Measurements from ENCODE around the gene CBARP. TPM values are rescaled to one million over a fixed set of nuclear protein-coding genes. Genes with fewer than 3 reads are reported as not detected.

Gene CBARP, protein sequence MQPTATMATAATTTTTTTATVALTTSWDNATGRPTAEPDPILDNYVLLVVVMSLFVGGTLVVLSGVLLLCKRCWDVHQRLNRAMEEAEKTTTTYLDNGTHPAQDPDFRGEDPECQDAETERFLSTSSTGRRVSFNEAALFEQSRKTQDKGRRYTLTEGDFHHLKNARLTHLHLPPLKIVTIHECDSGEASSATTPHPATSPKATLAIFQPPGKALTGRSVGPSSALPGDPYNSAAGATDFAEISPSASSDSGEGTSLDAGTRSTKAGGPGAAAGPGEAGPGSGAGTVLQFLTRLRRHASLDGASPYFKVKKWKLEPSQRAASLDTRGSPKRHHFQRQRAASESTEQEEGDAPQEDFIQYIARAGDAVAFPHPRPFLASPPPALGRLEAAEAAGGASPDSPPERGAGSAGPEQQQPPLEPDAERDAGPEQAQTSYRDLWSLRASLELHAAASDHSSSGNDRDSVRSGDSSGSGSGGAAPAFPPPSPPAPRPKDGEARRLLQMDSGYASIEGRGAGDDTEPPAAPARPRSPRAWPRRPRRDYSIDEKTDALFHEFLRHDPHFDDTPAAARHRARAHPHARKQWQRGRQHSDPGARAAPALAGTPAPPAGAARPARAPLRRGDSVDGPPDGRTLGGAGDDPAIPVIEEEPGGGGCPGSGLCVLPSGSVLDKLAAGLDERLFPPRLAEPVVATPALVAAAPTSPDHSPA
- total RNA-seq, result 1.9 TPM
- long read RNA-seq, partial matches to known transcripts, result 4 of 11 reads
- long read RNA-seq, other reads (novel, unspliced or antisense), result 7 of 11 reads

DNA sequence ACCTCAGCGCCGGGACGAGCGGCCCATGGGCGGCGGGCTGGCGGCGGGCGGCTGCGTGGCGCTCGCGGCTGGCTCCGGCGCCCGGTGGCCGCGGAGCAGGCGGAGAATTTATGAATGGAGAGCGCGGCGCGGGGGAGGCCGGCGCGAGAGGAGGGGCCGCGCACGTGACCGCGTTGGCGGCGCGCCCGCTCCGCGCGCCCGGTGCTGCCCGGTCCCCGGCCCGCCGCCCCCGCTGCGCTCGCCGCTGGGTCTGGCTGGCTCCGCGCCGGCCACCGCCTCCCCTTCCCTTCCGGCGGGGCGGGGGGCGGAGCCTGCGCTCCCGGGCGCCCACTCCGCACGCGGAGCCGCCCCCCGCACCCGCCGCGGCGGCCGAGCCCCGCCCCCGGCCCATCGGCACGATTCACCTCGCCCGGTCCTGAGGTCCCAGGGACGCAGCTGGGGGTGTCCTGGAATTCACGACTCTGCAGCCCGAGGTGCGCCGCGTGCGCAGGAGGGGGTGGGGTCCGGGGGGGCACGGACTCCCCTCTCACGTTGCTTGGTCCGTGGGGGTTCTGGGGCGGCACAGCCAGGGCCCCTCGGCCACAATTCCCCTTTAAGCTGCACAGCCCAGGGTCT, at the start of gene CBARP:
CBARP (minus strand) TSS at position 252 of the 615 bp plus-strand sequence. CDS start 1,905 bp downstream, outside the sequence.
- no peak for DNase-seq (ENCODE audit: low spot score)
- intact Hi-C loops (cut with DNase I), result loop anchor here (2.0 kb wide), 1 partner anchor 17 kb away; no protein-coding TSS in a partner anchor

DNA sequence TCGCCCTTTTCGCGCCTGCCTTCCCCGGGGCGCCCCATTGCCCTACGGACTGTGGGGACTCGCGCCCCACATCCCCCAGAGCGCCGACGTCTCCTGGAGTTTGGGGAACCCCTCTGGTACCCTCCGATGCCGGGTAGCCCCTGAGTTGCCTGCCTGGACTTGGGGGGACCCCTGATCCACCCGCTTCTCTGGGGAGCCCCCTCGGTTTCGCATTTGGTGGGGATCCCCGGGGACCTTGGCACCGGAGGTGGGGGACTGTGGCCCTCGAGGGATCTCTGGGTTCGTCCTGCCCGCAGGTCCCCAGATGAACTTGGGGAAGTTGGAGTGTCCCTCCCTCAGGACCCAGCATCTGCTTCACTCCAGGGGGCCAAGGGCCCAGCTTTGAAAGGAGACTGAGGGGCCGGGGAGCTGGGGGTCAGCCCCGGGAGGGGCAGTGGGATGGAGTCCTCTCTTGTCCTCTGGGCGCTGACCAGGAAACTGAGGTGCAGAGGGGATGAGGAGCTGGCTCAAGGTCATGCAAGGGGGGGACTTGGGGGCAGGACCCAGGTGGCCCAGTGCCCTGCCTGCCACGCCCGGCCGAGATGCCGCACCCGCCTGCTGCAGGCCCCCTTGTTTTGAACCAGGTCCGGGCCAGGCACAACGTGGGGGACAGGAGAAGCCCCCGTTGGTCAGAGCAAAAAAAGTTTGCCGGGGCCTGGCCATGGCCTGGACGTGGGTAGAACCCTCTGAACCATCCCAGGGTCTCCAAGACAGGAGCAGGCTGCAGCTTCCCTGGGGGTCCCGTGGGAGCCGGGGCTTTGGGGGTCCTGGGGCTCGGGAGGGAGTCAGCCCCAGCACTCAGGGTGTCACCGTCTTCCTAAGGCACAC, 48.9 kb upstream of the CBARP start:
- intact Hi-C loops (cut with DNase I), result no loop called here

GRCh38 chr19:1285737-1286360, 48.0 kb upstream of the CBARP start, which contains the start of gene EFNA2:
TSS of gene EFNA2 (plus strand) at chr19:1285873. CDS start at chr19:1286169, 296 bp downstream.
- intact Hi-C loops (cut with DNase I), result no loop called here
- DNase-seq (ENCODE audit: low spot score), result no peak

More for the DNA sequence above, 48.9 kb upstream of the CBARP start:
- DNase-seq (ENCODE audit: low spot score), result no peak

GRCh38 chr19:1284979-1285736, 47.4 kb upstream of the CBARP start:
- intact Hi-C loops (cut with DNase I), result no loop called here
- DNase-seq (ENCODE audit: low spot score), result no peak

DNA sequence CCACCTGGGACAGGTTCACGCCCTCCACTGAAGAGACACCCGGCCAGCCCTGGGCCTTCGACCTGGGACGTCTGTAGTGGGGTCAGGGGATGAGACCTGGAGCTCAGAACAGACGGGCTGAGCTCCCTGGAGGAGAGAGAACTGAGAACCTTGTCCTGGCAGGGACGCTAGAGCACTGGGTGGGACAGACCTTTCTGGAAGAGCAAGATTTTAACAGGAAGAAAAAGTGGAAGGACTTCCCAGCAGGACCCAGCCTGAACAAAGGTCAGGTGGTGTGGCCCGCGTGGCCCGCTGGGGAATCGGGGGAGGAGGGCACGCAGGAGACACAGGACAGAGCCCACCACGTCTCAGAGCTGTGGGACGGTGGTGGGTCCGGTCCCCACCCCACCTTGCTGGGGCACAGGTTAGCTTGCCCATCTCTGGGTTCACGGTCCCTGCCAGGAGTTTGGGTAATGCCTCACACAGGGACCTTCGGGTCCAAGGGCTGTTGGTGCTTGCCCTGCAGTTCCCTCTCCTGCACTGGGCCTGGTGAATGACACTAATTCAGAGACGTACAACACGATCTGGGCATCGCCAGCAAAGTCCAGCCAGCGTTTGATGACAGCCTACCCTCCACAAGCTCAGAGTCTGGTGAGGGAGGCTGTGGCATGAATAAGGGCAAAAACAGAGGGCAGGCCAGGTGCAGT, 46.6 kb upstream of the CBARP start:
- DNase-seq (ENCODE audit: low spot score), result no peak
- intact Hi-C loops (cut with DNase I), result no loop called here

DNA sequence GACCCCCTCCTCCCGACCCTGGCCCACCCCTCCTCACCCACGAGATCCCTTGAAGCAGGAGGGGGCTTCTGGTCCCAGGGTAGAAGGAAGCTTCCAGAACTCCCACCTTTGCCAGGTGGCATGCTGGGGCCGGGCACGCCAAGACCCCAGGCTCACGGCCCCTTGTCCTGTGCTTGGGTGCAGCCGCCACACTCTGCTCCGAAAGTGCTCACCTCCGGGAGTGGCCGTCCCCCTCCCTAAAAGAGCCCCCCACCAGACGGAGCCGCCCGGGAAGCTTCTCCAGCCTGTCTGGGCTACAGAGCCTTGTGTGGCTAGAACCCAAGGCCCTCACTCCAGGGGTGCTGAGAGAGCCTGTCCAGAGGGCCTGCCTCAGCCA, 46.1 kb upstream of the CBARP start:
- DNase-seq (ENCODE audit: low spot score), result no peak
- intact Hi-C loops (cut with DNase I), result no loop called here

GRCh38 chr19:1283207-1283916, 45.6 kb upstream of the CBARP start:
- intact Hi-C loops (cut with DNase I), result no loop called here
- no peak for DNase-seq (ENCODE audit: low spot score)

DNA sequence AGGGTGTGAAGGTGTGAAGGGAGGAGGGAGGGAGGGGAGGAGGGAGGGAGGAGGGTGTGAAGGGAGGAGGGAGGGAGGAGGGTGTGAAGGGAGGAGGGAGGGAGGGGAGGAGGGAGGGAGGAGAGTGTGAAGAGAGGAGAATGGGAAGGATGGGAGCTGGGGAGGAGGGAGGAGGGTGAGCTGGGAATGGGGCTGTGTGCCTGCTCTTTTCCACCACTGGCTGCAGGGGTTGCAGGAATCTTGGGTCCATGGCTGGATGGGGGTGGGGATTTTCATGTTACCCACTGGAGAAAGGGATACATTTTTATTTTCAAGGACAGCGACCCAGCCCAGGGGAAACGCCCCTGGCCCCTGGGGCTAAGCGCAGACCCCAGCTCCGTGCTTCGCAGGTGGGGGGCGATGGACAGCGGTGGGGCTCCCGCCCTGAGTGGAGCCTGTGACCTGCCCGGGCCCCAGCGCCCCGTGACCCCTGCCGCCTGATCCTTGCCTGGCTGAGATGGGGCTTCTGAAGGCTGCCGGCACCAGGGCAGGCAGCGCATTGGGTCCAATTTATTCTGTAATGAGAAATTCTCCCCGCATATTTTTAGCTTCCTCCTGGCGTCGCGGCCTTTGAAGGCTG, 44.9 kb upstream of the CBARP start:
- intact Hi-C loops (cut with DNase I), result no loop called here
- no peak for DNase-seq (ENCODE audit: low spot score)

DNA sequence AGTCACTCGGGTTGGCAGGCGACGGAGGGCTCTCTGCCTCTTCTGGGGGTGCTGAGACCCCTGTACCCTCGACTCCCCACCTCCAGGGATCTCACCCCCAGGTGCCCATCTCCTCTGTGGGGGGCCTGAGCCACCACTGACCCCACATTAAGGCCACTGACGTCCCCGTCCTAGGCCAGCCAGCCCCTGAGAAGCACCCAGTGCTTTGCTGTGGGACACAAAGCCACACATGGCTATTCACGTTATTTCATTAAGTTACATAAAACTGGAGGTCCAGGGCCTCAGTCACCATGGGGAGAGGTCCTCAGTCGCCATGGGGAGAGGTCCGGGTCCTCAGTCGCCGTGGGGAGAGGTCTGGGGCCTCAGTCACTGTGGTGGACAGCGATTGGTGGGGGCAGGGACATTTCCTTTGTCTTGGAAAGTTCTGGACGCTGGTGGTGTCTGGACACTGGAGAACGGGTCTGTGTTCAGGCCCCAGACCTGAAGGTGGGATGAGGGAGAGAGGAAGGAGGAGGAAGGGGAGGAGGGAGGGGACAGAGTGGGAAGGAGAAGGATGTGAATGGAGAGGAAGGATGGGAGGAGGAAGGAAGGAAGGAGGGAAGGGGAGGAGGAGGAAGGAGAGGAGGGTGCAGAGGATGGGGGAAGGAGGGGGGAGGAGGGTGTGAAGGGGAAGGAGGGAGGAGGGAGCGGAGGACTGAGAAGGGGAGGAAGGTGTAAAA, 43.9 kb upstream of the CBARP start:
- intact Hi-C loops (cut with DNase I), result no loop called here
- no peak for DNase-seq (ENCODE audit: low spot score)

DNA sequence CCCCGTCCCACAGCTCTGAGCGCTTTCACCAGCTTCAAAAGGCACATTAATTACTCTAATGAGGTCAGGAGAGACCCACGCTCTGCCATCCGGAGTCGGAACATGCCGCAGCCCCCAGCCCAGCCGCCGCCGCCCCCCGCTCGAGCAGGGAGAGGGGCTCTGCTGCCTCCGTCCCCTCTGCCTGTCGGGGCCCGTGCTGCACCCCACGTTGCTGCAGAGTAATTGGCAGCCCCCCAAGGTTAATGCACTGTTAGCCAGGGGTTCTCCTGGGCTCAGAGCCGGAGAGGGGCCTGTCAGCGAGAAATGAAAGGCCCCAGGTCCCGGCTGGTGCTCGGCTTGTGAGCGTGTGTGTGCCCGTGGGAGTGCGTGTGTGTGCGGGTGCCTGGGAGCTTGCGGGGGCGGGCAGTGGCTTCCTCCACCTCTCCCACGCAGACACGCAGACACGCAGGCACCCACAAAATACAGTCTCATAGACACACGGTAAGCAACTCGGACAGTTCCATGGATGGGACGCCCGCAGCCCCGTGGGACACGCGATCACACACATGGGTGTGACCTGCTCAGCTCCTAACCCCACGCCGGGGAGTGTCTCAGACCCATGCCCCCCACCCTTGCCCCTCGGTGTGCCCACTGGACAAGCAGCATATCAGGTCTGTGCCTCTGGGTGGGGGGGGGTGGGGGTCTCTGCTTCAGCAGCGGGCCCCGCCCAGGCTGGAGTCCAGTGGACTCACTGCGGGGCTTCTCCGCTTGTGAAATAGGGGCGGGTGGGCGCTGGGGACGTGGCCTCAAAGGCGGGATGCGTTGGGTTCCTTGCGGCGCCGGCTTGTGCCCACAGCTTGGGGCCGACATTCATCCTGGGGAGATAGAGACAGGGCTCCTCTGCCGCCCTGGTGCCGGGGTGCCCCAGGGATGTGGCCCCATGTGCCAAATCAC, 43.1 kb upstream of the CBARP start:
- no peak for DNase-seq (ENCODE audit: low spot score)
- intact Hi-C loops (cut with DNase I), result no loop called here

GRCh38 chr19:1279782-1280341, 42.1 kb upstream of the CBARP start:
- peak; percentile 91 for DNase-seq (ENCODE audit: low spot score)
- intact Hi-C loops (cut with DNase I), result loop anchor here (5.0 kb wide), 2 partner anchors 77 to 92 kb away; no protein-coding TSS in a partner anchor

GRCh38 chr19:1278713-1279660, 41.2 kb upstream of the CBARP start:
- DNase-seq (ENCODE audit: low spot score), result no peak
- intact Hi-C loops (cut with DNase I), result loop anchor here (5.0 kb wide), 2 partner anchors 78 to 93 kb away; no protein-coding TSS in a partner anchor

DNA sequence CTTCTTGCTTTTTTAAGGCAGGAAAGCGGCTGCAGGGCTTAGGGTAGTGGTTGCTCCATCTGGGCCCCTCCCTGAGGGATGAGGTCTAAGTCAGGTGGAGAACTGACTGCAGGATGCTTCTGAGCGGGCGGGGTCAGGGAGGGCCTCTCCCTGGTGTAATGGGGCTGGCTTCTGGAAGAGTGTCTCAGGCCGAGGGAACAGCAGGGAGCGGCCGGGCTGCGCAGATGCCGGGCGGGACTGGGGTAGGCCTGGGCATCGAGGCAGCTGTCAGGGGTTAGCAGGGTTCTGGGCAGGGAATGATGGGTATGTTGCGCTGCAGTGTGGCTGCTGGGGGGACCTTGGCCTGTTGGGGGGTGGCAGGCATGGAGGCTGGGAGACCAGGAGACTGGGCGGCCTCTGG, 40.3 kb upstream of the CBARP start:
- no peak for DNase-seq (ENCODE audit: low spot score)
- intact Hi-C loops (cut with DNase I), result loop anchor here (5.0 kb wide), 2 partner anchors 79 to 94 kb away; no protein-coding TSS in a partner anchor

Data from cardiac septum (tissue), 1 donor.